ENCODE data around the gene JPT1.
"Not testable (repeated sequence)": the region's sequence is repeated elsewhere in the genome, so short reads cannot be mapped to it uniquely, and the experiment has no call there.

Gene JPT1

DNA sequence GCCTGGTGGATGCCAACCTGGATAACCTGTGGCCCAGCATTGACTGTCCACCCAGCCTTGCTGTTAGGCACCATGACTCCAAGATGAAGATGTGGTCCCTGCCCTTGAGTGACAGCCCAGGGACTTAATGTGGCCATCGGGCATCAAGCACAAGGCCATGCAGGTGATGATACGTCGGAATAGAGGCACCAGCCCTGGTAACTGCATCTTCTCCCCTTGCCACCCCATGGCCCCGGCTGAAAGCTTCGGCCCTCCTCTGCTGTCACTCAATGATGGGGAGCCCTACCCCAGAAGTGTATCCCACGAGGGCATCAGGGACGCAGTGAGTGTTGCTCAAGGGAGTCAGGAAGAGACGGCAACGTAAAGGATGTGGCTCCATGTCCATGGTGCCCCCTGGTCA, 24.7 kb downstream of the JPT1 start:
- no peak for FAIRE-seq

DNA sequence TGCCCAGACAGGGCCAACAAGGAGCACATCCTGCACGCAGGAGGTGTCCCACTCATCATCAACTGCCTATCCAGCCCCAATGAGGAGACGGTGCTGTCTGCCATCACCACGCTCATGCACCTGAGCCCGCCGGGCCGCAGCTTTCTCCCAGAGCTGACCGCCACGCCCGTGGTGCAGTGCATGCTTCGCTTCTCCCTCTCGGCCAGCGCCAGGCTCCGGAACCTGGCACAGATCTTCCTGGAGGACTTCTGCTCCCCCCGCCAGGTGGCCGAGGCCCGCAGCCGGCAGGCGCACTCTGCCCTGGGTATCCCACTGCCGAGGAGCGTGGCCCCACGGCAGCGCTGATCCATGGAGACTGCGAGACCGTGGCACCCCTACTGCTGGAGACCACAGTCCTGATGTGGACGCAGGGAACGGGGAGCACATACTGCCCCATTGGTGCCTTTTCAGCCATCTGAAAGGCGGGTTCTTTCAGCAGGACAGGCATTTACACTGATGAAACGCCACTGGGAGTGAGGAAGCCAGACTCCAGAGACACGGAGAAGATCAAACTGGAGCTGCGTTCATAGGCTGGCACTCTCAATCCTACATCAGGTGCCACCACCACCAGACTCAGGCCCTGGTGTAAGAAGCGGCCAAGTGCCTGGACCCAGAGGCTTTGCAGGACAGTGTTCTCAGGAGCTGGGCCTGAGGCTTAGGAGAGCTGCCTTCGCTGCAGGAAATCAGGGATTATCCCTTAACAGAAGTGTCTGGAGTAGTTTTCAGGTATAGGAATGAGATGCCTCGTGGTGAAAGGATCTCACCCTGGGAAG, 25.4 kb downstream of the JPT1 start:
- no peak for FAIRE-seq

DNA sequence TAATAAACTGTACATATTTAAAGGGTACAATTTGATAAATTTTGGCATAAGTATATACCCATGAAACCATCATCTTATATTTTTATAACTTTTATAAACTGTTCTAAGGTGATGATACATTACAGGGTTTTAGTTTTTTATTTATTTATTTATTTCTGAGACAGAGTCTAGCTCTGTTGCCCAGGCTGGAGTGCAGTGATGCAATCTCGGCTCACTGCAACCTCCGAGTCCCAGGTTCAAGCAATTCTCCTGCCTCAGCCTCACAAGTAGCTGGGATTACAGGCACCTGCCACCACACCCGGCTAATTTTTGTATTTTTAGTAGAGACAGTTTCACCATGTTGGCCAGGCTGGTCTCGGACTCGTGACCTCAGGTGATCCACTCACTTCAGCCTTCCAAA, 26.4 kb downstream of the JPT1 start:
- FAIRE-seq, result not testable (repeated sequence)

DNA sequence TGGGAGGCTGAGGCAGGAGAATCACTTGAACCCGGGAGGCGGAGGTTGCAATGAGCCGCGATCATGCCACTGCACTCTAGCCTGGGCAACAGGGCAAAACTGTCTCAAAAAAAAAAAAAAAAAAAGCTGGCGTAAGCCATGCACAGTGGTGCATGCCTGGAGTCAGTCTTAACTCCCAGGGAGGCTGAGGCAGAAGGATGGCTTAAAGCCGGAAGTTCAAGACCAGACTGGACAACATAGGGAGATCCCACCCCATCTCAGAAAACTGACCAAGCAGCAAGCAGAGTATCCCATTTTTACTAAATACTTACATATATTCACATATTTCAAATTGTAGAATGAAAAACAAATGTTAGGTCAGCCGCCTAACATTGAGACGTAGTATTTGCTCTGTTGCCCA, 27.4 kb downstream of the JPT1 start:
- no peak for FAIRE-seq

DNA sequence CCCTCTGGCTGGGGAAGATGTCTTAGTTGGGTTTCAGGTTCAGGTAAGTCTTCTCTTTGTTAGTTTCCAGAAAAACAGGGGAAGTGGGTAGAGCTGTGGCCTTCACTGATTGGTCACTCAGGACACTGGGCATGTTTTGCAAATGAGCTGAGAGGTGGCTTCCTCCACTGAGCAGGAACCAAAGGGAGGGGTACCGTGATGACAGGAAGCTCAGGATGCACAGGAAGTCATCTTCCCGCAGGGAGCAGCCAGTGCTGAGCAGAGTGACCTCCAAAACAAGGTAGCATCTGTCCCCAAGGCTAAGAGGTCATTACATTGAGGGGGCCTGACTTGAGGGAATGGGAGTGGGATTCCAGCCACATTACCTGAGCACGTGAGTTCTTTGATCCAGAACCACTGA, 28.3 kb downstream of the JPT1 start:
- no peak for FAIRE-seq

DNA sequence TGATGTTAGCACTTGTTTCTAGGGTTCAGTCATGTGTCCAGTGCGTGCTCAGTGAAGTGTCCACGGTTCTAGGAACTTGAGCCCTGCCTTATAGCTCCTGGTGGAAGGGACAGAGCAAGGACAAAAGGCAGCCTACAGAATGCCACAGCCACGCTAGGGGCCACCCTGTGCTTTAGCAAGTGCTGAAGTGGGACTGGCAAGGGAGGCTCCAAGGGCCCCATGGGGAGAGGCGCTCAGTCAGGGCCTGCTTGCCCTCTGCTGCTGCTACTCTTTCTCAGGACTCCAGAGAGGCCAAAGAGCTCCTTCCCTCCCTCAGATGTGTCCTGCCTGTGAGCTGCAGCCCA, 29.5 kb downstream of the JPT1 start:
- FAIRE-seq, result no peak

DNA sequence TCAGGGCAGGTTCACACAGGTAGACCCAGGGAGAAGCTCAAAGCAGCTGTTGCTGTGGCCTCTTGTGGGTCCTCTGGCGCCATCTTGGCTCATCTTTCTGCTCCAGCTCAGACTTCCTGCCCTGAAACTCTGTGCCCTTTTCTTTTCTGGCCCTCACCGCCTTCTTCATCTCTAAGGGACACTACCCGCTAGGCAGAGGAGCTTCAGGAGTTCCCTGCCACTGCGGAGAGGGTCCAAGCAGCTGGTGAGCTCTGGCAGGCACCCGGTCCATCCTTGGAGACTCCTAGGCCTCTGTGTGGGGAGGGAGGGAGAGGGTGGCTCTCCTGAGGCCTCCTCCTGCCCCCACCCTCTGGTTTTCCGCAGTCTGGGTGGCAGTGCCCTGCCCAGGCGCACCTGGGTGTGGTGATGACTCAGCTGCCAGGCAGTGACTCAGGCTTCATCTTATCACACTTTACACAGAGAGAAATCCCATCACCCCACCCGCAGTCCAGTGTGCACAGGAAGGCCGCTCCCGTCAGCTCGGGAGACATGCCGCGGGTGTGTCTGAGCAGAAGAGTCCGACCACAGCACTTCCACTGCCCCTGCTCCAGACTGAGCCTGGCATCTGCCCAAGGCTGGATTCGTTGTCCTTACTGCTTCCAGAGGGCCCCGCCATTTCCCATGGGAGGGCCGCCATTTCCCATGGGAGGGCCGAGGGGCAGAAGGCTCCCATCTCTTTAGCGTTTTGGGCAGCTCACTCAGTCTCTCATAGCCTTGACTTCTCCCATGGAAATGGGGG, 30.1 kb downstream of the JPT1 start:
- no peak for FAIRE-seq

DNA sequence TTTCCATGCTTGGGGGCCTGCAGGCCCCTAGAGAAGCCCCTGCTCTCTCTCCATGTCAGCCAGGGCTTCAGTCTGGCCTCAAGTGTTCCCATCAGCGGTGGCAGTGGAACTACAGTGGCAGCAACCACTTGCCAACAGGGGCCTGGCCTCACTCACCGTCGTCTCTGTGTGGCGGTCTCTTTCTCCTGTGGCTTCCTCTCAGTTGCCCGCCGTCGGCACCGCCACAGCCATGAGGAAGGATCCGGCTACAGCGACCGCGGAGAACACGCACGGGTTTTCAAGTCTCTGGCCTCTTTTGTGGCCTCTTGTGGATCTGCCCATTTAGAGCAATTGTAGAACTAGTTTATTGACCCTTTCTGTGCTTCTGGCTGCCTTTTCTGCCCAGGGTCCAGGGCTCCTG, 36.0 kb downstream of the JPT1 start:
- FAIRE-seq, result no peak

DNA sequence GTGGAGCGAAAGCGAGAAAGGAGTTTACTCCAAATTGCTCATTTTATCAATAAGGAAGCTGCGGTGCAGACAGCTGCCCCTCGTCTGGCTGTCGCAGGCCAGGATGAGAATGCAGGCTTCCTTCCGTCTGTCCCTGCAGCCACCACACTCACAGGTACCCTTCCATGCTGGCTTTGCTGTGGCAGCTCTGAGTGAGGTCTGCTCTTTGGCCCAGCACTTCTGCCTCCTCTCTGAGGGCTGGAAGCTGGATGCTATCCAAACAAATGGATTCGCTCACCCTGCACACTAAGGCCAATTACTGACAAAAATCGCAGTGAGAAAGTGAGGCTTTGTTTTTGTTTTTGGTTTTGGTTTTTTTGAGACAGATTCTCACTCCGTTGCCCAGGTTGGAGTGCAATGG, 37.6 kb downstream of the JPT1 start:
- FAIRE-seq, result no peak

DNA sequence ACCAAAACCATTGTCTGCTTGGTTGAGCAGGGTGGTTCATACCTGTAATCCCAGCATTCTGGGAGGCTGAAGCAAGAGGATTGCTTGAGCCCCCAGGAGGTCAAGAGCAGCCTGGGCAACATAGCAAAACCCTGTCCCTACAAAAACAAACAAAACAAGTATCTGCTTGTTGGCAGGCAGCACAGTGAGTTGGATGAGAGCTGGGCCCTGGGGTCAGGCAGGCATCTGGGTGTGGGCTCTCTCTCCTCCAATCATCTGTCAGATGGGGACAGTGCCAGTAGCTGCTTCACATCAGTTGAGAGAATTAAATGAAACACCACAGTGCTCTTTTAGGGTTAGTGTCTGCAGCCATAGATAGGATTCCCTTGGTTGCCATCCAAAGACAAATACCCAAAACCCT, 38.8 kb downstream of the JPT1 start:
- no peak for FAIRE-seq

DNA sequence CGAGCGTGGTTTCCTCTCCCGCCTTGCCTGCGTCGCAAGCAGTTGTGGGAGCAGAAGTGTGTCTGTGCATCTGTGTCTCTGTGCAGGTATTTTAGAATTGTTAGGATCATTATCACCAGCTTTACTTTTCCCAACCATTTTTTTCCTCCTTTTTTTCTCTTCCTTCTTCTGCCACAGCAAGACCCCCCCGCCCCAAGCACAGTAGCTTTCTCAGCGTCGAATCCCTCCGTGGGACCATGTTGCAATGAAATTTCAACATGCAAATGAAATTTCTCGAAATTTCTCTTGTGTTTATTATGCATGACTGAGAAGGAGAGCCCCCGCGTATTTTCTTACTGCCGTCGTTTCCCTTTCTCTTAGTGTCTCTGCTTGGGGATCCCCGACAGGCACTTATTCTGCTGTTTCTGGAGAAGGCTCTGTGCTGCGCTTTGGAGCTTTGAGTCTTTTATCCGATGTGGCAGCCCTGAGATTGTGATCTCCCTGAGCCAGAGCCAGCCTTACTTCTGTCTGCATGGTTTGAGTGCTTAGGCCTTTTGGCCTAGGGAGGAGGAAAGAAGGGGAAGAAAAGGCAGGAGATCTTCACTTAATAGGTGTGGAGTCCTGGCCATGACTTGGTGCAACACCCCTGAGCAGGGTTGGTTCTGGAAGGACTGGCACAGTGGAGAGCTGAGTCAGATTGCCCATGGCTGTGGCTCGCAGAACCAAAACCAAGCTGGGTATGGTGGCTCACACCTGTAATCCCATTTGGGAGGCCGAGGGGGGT, 39.6 kb downstream of the JPT1 start:
- no peak for FAIRE-seq

DNA sequence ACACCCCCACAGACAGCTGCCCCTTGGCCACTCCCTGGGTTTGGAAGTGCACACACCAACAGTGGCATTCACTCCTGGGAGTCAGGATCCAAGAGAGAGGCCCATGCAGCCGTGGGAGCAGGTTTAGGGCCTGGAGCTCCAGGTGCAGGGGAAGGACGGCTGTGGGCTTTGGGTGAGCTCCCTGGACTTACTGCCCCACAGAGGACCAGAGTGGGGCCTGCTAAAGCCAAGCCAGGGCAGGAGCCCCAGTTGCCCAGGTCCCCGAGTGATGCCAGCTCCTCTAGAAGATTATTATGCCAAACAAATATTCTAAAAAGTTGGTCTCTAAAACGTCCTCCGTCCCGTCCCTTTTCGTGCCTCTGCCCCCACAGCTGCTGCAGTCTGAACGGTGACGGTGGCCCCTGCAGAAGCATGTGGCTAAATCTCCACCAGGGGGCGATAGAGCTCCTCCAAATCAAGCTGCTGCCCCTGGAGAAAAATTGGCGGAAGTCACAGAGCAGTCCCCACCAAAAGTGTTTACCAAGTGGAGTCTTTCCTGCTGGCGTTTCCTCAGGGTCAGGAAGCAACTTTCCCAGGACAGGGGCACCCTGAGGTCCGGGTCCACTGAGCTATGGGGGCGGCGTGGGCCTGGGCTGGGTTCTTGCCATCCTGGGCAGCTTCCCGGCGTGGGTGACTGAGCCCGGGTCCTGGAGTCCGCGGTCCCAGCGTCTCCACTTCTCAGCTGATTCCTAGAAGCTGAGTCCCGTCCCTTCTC, 40.3 kb downstream of the JPT1 start:
- FAIRE-seq, result no peak

DNA sequence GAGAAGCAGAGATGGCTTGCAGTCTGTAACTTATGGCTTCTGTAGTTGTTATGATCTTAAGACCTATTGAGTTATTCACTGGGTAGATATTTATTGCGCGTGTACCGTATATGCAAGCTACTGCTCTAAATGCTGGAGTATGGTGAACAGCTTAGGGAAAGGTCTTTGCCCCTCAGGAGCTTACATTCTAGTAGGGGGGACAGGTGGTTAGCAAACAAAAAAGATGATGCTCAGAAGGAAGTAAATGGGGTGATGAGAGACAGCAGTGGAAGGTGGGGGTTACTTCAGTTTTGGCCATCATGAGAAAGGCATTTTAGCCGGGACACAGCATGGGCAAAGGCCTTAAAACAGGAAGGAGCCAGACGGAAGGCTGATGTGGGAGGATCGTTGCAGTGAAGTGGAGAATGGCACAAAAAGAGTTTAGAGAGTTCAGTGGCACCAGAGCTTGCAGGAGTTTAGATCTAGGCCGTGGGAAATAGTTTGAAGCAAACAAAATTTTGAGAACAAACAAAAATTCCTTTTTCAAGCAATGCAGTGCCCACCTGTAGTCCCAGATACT, 42.5 kb downstream of the JPT1 start:
- no peak for FAIRE-seq

DNA sequence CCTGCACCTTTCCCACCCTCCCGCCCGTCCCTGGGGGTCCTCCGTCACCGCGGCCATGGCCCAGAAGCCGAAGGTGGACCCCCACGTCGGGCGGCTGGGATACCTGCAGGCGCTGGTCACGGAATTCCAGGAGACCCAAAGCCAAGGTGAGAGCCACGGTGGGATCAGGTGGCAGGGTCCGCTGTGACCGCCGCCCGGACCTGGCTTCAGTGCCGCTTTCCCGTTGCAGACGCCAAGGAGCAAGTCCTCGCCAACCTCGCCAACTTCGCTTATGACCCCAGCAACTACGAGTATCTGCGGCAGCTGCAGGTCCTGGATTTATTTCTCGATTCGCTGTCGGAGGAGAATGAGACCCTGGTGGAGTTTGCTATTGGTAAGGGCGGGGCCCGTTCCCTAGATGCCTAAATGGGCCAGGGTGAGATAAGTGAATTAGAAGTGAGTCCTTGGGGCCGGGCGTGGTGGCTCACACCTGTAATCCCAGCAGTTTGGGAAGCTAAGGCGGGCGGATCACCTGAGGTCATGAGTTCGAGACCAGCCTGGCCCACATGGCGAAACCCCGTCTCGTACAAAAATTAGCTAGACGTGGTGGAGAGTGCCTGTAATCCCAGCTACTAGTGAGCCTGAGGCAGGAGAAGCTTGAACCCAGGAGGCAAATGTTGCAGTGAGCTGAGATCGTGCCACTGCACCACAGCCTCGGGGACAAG, 43.9 kb downstream of the JPT1 start:
- FAIRE-seq, result no peak

DNA sequence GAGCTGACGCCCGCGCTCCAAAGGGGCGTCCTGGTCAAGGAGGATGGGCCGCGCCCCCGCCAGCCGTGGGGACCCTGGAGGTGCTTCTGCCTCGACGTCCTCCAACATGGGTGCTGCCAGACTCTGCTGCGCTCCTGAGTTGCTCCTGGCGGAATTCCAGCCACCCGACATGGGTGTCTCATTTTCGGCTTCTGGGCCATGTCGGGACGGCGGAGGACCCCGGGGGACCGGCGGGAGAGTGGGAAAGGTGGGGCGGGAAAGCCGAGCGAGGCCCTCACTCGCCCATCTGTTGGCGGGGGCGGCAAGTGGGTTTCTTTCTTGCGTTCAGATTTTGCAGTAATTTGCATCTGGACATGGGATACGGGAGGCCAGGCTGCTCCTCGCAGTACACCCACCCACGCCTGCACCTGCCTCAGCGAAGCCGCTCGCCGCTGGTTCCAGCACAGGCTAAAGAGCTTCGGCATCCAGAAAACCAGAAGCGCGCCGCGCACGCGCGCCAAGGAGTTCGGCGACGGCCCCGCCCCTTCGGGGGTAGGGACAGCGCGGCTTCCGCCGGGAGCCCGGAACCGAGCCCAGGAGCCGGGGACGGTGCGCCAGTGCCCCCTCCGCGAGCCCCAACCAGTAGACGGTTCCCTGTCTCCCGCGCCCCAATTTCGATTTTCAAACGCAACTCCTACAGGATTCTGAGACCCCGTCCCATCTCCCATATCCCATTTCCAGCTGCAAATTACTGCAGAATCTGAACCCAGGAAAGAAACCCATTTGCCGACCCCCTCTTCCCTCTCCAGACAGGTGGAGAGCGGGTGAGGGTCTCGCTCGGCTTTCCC, 44.7 kb downstream of the JPT1 start, which contains the start of gene ARMC7:
Gene ARMC7 (plus strand): TSS at position 563 of the 827 bp plus-strand sequence. CDS start 320 bp downstream, outside the sequence.
- no peak for FAIRE-seq

DNA sequence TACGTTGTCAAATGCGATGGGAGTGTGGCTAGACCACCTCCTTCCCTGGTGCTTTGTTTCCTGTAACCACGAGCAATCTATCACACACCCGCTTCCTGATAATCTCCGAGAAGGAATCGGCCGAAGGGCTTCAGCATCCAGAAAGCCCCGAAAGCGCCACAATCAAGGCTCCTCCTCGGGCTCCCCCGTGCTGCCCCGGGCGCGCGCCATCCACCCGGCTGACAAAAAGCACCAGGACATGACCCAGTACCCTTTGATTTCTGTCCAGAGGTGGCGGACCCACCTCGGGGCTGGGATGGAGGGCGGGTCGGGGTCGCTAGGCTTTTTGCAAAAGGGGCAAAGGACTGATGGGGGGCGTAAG, 45.3 kb downstream of the JPT1 start:
- FAIRE-seq, result no peak

DNA sequence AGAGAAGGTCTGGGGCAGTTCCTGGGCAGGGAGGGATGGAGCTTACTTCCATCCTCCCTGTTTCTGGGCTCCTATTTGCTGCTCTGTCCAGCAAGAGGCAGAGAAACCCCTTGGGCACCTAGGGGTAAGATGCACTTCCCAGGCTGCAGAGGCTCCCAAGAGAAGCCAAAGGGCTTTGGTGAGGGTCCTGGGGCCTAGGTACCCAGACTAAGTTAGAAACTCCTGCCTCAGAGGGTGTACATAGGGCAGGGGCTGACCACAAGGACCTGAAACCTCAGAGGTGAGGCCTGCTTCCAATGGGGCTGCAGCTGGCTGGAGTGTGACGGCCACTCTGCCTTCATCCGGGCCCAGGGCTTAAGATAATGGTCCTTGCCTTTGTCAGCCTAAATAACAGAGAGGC, 46.1 kb downstream of the JPT1 start:
- FAIRE-seq, result no peak

DNA sequence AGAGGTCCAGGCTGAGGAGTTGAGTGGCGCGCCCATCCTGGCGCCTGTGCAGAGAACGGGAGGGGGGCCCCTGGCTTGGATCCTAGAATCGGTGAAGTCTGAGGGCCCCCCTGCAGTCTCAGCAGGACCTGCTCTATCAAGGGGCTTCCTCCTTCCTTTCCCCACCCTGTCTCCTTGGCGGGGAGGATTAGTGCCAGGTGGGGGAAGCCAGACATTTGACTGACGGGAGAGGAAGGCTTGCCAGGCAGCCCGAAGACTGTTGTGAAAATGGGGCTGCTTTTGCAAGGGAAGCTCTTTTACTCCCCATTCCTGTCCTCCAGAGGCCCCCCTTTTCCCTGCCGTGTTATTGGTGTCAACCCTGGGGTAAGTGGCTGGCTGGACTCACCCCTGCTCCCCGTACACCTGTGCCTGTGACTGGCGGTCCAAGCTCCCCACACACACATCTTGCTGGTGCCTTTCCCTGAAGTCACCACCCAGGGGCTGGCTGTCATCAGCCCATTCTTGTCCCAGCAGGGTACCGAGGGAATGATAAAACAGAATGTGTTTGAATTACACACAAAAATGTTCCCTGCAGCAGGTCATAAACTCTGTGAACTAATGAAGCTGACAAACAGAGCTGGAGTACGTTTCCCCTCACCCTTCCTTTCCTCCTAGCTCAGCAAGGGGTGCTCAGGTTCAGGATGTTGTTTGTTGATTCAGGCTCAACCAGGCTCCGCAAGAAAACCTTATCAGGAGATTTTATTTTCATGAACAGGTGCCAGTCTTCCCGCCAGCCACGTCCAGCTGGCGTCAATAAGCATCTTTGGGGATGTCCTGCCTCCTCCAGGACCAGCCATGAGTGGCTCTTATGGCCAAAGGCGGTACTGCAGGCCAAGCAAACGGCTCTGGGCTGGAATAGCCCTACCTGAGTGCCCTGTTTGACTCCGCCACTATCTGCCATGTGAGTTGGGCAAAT, 48.9 kb downstream of the JPT1 start:
- peak; percentile 16 for FAIRE-seq

DNA sequence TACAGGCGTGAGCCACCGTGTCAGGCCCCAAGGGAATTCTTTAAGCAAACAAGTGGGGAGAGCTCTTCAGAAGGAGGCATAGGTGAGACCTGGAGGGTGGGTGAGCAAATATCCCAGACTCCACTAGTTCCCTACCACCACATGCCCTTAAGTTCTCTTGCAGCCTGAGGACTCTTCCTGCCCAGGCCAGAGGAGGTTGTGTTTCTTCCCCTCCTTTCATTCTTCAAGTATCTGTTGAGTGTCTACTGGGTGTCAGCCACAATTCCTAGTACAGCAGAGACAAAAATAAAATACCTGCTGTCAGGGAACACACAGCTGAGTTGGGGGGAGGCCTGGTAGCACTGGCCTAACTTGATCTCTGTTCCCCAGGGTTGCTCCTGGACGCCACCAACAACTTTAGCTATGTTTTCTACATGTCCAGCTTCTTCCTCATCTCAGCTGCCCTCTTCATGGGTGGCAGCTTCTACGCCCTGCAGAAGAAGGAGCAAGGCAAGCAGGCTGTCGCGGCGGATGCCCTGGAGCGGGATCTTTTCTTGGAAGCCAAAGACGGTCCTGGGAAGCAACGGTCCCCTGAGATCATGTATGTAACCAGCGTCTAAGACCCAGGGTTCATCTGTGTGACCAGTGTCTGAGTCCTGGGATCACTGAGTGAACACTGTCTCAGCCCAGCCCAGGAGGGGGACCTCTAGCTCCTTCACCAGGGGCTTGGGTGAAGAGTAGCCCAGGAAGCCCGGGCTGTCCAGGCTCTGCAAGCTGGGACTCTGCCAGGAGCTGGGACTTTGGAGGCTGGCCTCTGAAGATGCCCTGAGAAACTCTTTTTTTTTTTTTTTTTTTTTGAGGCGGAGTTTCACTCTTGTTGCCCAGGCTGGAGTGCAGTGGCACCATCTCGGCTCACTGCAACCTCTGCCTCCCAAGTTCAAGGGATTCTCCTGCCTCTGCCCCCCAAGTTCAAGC, 50.4 kb downstream of the JPT1 start:
- no peak for FAIRE-seq
